ENCODE results near the gene KDM2A.

The KDM2A gene

DNA sequence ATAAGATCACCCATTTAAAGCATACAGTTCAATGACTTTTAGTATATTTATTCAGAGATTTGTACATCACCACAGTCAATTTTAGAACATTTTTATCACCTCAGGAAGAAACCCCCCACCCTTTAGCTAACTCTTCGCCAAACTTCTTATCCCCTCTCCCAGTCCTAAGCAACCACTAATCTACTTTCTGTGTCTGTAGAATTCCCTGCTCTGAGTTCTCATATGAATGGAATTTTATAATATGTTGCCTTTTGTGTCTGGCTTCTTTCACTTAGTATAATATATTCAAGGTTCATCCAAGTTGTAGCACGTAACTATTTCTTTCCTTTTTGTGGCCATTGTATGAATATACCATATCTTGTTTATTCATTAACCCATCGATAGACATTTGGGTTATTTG is 173.6 kb downstream of the KDM2A start:
- in situ Hi-C loops (cut with HindIII; ENCODE audit: low sequenced_read_pairs) = no loop called here
- H3K4me3 ChIP-seq (ENCODE audit: low read depth, low read length) = no peak overlapping the region
- DNase-seq (ENCODE audit: low read depth, low spot score) = no peak
- TF ChIP-seq, protein P1, sequence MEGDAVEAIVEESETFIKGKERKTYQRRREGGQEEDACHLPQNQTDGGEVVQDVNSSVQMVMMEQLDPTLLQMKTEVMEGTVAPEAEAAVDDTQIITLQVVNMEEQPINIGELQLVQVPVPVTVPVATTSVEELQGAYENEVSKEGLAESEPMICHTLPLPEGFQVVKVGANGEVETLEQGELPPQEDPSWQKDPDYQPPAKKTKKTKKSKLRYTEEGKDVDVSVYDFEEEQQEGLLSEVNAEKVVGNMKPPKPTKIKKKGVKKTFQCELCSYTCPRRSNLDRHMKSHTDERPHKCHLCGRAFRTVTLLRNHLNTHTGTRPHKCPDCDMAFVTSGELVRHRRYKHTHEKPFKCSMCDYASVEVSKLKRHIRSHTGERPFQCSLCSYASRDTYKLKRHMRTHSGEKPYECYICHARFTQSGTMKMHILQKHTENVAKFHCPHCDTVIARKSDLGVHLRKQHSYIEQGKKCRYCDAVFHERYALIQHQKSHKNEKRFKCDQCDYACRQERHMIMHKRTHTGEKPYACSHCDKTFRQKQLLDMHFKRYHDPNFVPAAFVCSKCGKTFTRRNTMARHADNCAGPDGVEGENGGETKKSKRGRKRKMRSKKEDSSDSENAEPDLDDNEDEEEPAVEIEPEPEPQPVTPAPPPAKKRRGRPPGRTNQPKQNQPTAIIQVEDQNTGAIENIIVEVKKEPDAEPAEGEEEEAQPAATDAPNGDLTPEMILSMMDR (IDR thresholded peaks at IDR 0.05; ENCODE audit: low read depth, low read length) = no peak

DNA sequence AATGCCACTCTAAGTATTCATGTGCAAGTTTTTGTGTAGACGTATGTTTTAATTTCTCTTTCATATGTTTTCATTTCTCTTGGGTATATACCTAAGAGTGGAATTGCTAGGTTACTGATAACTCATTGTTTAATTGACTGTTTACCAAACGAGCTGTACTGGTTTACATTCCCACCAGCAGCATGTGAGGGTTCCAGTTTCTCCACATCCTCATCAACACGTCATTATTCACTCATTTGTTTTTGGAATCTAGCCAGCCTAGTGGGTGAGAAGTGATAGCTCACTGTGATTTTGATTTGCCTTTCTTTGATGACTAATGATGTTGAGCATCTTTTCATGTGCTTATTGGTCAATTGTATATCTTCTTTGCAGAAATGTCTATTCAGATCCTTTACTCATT is 174.0 kb downstream of the KDM2A start:
- DNase-seq (ENCODE audit: low read depth, low spot score) = peak; percentile 18
- TF ChIP-seq, protein P1 (IDR thresholded peaks at IDR 0.05; ENCODE audit: low read depth, low read length) = no peak

DNA sequence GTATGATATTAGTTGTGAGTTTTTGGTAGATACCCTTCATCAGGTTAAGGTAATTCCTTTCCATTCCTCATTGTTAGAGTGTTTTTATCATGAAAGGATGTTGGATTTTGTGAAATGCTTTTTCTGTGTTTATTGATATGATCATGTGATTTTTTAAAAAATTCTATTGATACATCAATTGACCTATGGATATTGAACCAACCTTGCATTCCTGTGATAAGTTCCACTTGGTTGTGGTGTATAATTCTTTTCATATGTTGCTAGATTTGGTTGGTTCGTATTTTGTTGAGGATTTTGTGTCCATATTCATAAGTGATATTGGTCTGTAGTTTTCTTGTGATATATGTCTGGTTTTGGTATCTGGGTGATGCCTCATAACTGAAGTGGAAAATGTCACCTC is 176.8 kb downstream of the KDM2A start:
- H3K4me3 ChIP-seq (ENCODE audit: low read depth, low read length) = no peak overlapping the region
- TF ChIP-seq, protein P1 (IDR thresholded peaks at IDR 0.05; ENCODE audit: low read depth, low read length) = no peak
- DNase-seq (ENCODE audit: low read depth, low spot score) = no peak
- in situ Hi-C loops (cut with HindIII; ENCODE audit: low sequenced_read_pairs) = no loop called here

More for the DNA sequence above, 174.0 kb downstream of the KDM2A start:
- in situ Hi-C loops (cut with HindIII; ENCODE audit: low sequenced_read_pairs) = no loop called here
- H3K4me3 ChIP-seq (ENCODE audit: low read depth, low read length) = no peak overlapping the region

DNA sequence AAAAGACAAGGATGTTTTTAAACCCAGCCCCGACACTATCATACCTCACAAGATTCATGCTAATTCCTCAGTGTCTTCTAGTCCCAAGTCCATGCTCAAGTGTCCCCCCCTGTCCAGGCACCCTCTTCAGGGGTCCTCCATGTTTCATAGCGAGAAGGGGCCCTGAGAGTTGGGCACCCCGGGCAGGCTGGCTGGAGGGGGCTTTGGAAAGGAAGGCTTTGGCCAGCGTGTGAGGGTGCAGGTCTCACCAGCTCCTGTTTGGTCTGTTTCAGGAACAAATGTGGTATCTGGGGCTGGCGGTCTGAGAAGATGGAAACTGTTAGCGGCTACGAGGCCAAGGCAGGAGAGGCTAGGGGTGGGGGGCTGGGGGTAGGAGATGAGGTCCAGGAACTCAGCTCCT is 179.7 kb downstream of the KDM2A start:
- TF ChIP-seq, protein P1 (IDR thresholded peaks at IDR 0.05; ENCODE audit: low read depth, low read length) = no peak
- DNase-seq (ENCODE audit: low read depth, low spot score) = no peak
- H3K4me3 ChIP-seq (ENCODE audit: low read depth, low read length) = no peak overlapping the region
- in situ Hi-C loops (cut with HindIII; ENCODE audit: low sequenced_read_pairs) = no loop called here

DNA sequence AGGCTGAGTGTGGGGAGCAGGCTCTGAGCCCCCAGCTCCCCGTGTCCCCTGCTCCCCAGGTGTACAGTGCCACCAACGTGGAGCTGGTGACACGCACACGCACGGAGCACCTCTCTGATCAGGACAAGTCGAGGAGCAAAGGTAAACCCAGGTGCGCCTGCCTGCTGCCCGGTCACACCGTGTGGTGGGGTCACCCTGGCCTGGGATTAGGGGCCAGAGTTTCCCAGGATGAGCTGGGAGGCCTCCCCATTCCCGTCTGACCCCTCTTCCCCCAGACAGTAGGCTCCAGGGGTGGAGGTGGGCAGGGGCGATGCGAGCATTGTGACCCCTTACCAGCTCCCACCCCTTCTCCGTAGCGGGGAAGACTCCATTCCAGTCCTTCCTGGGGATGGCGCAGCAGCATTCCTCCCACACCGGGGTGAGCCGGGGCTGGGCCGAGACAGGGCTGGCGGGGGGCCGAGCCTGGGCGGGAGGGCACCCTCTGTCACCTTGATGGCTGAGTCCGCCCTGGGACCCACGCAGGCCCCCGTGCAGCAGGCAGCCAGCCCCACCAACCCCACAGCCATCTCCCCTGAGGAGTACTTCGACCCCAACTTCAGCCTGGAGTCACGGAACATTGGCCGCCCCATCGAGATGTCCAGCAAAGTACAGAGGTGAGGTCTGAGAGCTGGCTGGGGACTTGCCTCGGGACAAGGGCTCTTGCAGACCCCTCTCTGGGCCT is 180.6 kb downstream of the KDM2A start:
- no peak for DNase-seq (ENCODE audit: low read depth, low spot score)
- in situ Hi-C loops (cut with HindIII; ENCODE audit: low sequenced_read_pairs) = no loop called here
- TF ChIP-seq, protein P1 (IDR thresholded peaks at IDR 0.05; ENCODE audit: low read depth, low read length) = no peak
- H3K4me3 ChIP-seq (ENCODE audit: low read depth, low read length) = no peak overlapping the region

DNA sequence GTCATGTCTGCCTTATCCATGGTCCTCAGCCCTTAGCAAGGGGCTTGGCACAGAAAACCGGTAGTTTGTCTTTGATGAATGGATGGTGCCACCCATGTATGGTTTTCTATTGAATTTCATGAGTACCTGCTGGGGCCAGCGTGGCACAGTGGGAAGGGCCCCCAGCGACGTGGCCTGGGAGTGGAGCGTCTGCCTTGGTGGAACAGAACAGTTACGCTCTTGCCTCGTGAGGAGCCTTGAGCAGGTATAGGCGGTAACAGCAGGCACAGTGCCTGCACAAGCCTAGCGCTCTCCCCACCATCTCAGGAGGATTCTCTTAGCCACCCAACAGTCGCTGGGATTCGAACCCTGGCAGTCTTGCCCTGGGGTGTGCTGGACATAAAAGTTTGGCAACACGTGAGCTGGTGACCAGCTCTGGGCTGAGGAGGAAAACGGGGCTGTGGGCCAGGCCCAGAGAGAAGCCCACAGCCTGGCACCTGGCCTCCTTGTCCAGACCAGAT is 181.2 kb downstream of the KDM2A start:
- in situ Hi-C loops (cut with HindIII; ENCODE audit: low sequenced_read_pairs) = no loop called here
- no peak for DNase-seq (ENCODE audit: low read depth, low spot score)
- H3K4me3 ChIP-seq (ENCODE audit: low read depth, low read length) = no peak overlapping the region

More for the DNA sequence above, 181.2 kb downstream of the KDM2A start:
- TF ChIP-seq, protein P1 (IDR thresholded peaks at IDR 0.05; ENCODE audit: low read depth, low read length) = no peak
